Lower leg skin (tissue), 3 donors: Measurements from ENCODE around the gene N4BP2L2.

Experiments used
- CTCF ChIP-seq, 3 donors: fragments of 450-650 bp; IDR thresholded peaks; one replicate each; pipeline ENCODE4 v1.5.1; 2016; ENCODE audit warnings: antibody characterized with exemption in 3 of 3, mild to moderate bottlenecking in 3 of 3, moderate library complexity in 2 of 3
- POLR2A ChIP-seq, 2 donors: fragments of 450-650 bp; IDR thresholded peaks; one replicate each; pipeline ENCODE4 v1.6.1; 2016 to 2017; ENCODE audit warnings: antibody characterized with exemption in 2 of 2, mild to moderate bottlenecking in 1 of 2, moderate library complexity in 1 of 2

- TF ChIP-seq POLR2A (IDR thresholded peaks at IDR 0.05) (no peak), CTCF (IDR thresholded peaks at IDR 0.05) (no peak)
Measured at GRCh38 chr13:32385410-32385809, 153.2 kb downstream of the N4BP2L2 start.
